ENCODE results near the gene RPS17.
"Not testable (repeated sequence)": the region's sequence is repeated elsewhere in the genome, so short reads cannot be mapped to it uniquely, and the experiment has no call there.

DNA sequence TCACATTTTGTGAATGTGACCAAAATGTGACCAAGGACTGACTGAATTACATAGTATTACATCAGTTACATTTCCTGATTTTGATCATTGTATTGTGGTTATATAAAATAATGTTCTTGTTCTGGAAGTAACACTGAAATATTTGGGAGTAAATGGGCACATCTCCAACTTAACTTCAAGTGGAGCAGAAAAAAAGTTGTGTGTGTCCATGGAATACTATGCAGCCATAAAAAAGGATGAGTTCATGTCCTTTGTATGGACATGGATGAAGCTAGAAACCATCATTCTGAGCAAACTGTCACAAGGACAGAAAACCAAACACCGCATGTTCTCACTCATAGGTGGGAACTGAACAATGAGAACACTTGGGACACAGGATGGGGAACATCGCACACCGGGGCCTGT, 5.8 kb downstream of the RPS17 start:
- TF ChIP-seq, protein P1, sequence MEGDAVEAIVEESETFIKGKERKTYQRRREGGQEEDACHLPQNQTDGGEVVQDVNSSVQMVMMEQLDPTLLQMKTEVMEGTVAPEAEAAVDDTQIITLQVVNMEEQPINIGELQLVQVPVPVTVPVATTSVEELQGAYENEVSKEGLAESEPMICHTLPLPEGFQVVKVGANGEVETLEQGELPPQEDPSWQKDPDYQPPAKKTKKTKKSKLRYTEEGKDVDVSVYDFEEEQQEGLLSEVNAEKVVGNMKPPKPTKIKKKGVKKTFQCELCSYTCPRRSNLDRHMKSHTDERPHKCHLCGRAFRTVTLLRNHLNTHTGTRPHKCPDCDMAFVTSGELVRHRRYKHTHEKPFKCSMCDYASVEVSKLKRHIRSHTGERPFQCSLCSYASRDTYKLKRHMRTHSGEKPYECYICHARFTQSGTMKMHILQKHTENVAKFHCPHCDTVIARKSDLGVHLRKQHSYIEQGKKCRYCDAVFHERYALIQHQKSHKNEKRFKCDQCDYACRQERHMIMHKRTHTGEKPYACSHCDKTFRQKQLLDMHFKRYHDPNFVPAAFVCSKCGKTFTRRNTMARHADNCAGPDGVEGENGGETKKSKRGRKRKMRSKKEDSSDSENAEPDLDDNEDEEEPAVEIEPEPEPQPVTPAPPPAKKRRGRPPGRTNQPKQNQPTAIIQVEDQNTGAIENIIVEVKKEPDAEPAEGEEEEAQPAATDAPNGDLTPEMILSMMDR (IDR thresholded peaks at IDR 0.05) = not testable (repeated sequence)
- not testable (repeated sequence) for TF ChIP-seq POLR2A (IDR thresholded peaks at IDR 0.05)
